SK-N-SH (cell line): ENCODE measurements around the gene CPNE4. TPM values are rescaled to one million over a fixed set of nuclear protein-coding genes. Genes with fewer than 3 reads are reported as not detected.

Experiments
- CTCF ChIA-PET: fragments of 300-600, 350-600 bp; formaldehyde crosslinking; extraction: SDS; loops from one replicate; lab custom pipeline; 2021; lab: Yijun Ruan, JAX
- POLR2A ChIA-PET: fragments of 350-600 bp; sonication (Branson Sonifier 250); formaldehyde crosslinking; extraction: SDS; loops from one replicate; lab custom pipeline; 2020; ENCODE audit warnings: antibody characterized with exemption, inconsistent platforms; lab: Yijun Ruan, JAX
- DNase-seq: peaks from one replicate; pipeline ENCODE4 v3.0.0; 2012
- H2AFZ ChIP-seq: fragments of 200-600 bp; sonication (generic); 2 replicates; pipeline ENCODE4 v1.8.1; 2016; ENCODE audit warnings: antibody characterized with exemption, mild to moderate bottlenecking, low read depth
- H3F3A ChIP-seq: fragments of 200-600 bp; sonication (generic); replicated peaks from 2 replicates; pipeline ENCODE3; 2016; ENCODE audit warnings: antibody characterized with exemption, mild to moderate bottlenecking; ENCODE audit not compliant: insufficient read depth
- H3K27ac ChIP-seq, 2 experiments: fragments of 200-500 bp in 1 of 2; fragments of 200-600 bp in 1 of 2; sonication (Bioruptor generic) in 1 of 2; sonication (generic), shearing (Covaris generic) in 1 of 2; 2 replicates each; pipeline versions ENCODE4 v1.5.1 to v1.6.1; 2014 to 2016; ENCODE audit warnings: low read depth in 2 of 2, inconsistent platforms in 1 of 2, low read length in 1 of 2, mild to moderate bottlenecking in 1 of 2, mixed read lengths in 1 of 2
- H3K27me3 ChIP-seq: fragments of 200-600 bp; sonication (generic), shearing (Covaris generic); 2 replicates; pipeline ENCODE4 v1.6.1; 2016; ENCODE audit warnings: mixed run types; ENCODE audit not compliant: insufficient read depth
- H3K36me3 ChIP-seq, 2 experiments: fragments of 200-500 bp in 1 of 2; fragments of 200-600 bp in 1 of 2; sonication (Bioruptor generic) in 1 of 2; sonication (generic) in 1 of 2; replicated peaks in 1 of 2; 2 replicates each; pipeline versions ENCODE3 to v1.5.1; 2014 to 2016; ENCODE audit warnings: low read length in 1 of 2, mild to moderate bottlenecking in 1 of 2; ENCODE audit not compliant: insufficient read depth in 2 of 2, control insufficient read depth in 1 of 2
- H3K4me1 ChIP-seq, 2 experiments: fragments of 200-500 bp in 1 of 2; fragments of 200-600 bp in 1 of 2; sonication (Bioruptor generic) in 1 of 2; sonication (generic), shearing (Covaris generic) in 1 of 2; 2 replicates each; pipeline versions ENCODE4 v1.5.1 to v1.6.1; 2014 to 2016; ENCODE audit warnings: low read depth in 1 of 2, low read length in 1 of 2, mixed run types in 1 of 2; ENCODE audit not compliant: insufficient read depth in 2 of 2, control insufficient read depth in 1 of 2
- H3K4me2 ChIP-seq: fragments of 200-600 bp; sonication (generic), shearing (Covaris generic); 2 replicates; pipeline ENCODE4 v1.6.1; 2017; ENCODE audit warnings: mixed run types
- H3K4me3 ChIP-seq, 2 experiments: fragments of 200-500 bp in 1 of 2; fragments of 200-600 bp in 1 of 2; sonication (Bioruptor generic) in 1 of 2; sonication (generic), shearing (Covaris generic) in 1 of 2; 2 replicates each; pipeline versions ENCODE4 v1.5.1 to v1.8.1; 2014 to 2016; ENCODE audit warnings: low read depth in 2 of 2, inconsistent platforms in 1 of 2, low read length in 1 of 2, mild to moderate bottlenecking in 1 of 2, mixed read lengths in 1 of 2, moderate library complexity in 1 of 2
- H3K79me2 ChIP-seq: fragments of 200-600 bp; sonication (generic); 2 replicates; pipeline ENCODE4 v1.8.1; 2017; ENCODE audit warnings: mild to moderate bottlenecking; ENCODE audit not compliant: insufficient read depth
- H3K9ac ChIP-seq: fragments of 200-600 bp; sonication (generic); 2 replicates; pipeline ENCODE4 v1.6.1; 2017; ENCODE audit warnings: mixed run types
- H3K9me2 ChIP-seq: fragments of 200-600 bp; sonication (generic); 2 replicates; pipeline ENCODE4 v1.6.1; 2017; ENCODE audit warnings: mixed run types
- H3K9me3 ChIP-seq: fragments of 200-600 bp; sonication (generic); 2 replicates; pipeline ENCODE4 v1.6.1; 2017; ENCODE audit warnings: mixed run types, mild to moderate bottlenecking, moderate library complexity
- H4K20me1 ChIP-seq: fragments of 200-600 bp; sonication (generic); 2 replicates; pipeline ENCODE4 v1.6.1; 2017; ENCODE audit warnings: mild to moderate bottlenecking, mixed run types; ENCODE audit not compliant: insufficient read depth
- CHD2 ChIP-seq: fragments of 150-350 bp; IDR thresholded peaks from 2 replicates; pipeline ENCODE4 v1.6.1; 2018; ENCODE audit warnings: low read length; ENCODE audit not compliant: partially characterized antibody
- CTCF ChIP-seq: fragments of 200-600 bp; sonication (generic); IDR thresholded peaks from 2 replicates; pipeline ENCODE4 v1.6.1; 2017; ENCODE audit warnings: antibody characterized with exemption, mild to moderate bottlenecking, moderate library complexity
- ELF1 ChIP-seq: IDR thresholded peaks from 2 replicates; pipeline ENCODE4 v1.4.0; 2012
- EP300 ChIP-seq, 2 experiments: IDR thresholded peaks; 2 replicates each; pipeline versions ENCODE4 v1.4.0 to v1.6.1; 2012; ENCODE audit warnings: borderline replicate concordance in 1 of 2, low read depth in 1 of 2, low read length in 1 of 2
- EZH2phosphoT487 ChIP-seq: fragments of 200-600 bp; sonication (generic); IDR thresholded peaks from 2 replicates; pipeline ENCODE4 v1.6.1; 2017; ENCODE audit warnings: low read depth, mixed run types, mild to moderate bottlenecking, antibody characterized with exemption, moderate library complexity, borderline replicate concordance
- FOSL2 ChIP-seq: IDR thresholded peaks from 2 replicates; pipeline ENCODE4 v1.4.0; 2012; ENCODE audit warnings: low read depth, mild to moderate bottlenecking, moderate library complexity, borderline replicate concordance
- FOXM1 ChIP-seq: IDR thresholded peaks from 2 replicates; pipeline ENCODE4 v1.4.0; 2012; ENCODE audit warnings: low read depth, mild to moderate bottlenecking
- GABPA ChIP-seq: IDR thresholded peaks from 2 replicates; pipeline ENCODE4 v1.4.0; 2012; ENCODE audit warnings: low read depth, mild to moderate bottlenecking
- IRF3 ChIP-seq: fragments of 150-350 bp; IDR thresholded peaks from 2 replicates; pipeline ENCODE4 v1.6.1; 2016; ENCODE audit warnings: mild to moderate bottlenecking, low read depth, low read length
- NRF1 ChIP-seq: IDR thresholded peaks from 2 replicates; pipeline ENCODE4 v1.6.1; 2012; ENCODE audit warnings: low read depth, mild to moderate bottlenecking, low read length
- PBX3 ChIP-seq: IDR thresholded peaks from 2 replicates; pipeline ENCODE4; 2012
- RCOR1 ChIP-seq: fragments of 150-350 bp; IDR thresholded peaks from 2 replicates; pipeline ENCODE4 v1.6.1; 2017; ENCODE audit warnings: antibody characterized with exemption, low read length
- REST ChIP-seq: IDR thresholded peaks from 2 replicates; pipeline ENCODE4 v1.6.1; 2012; ENCODE audit warnings: mild to moderate bottlenecking, low read depth, low read length, moderate library complexity
- RXRA ChIP-seq: IDR thresholded peaks from 2 replicates; pipeline ENCODE4 v1.4.0; 2012; ENCODE audit warnings: low read depth, mild to moderate bottlenecking, borderline replicate concordance
- SMC3 ChIP-seq: IDR thresholded peaks from 2 replicates; pipeline ENCODE4 v1.6.1; 2012; ENCODE audit warnings: low read depth, low read length, improper control_type of control experiment
- TAF1 ChIP-seq: IDR thresholded peaks from 2 replicates; pipeline ENCODE4 v1.6.1; 2012; ENCODE audit warnings: low read depth, mild to moderate bottlenecking, low read length, moderate library complexity, borderline replicate concordance
- USF1 ChIP-seq: IDR thresholded peaks from 2 replicates; pipeline ENCODE4 v1.4.0; 2012; ENCODE audit warnings: low read depth, borderline replicate concordance
- YY1 ChIP-seq: IDR thresholded peaks from 2 replicates; pipeline ENCODE4 v1.4.0; 2012; ENCODE audit warnings: low read depth, mild to moderate bottlenecking
- WGBS: methylation state at CpG from one replicate; pipeline ENCODE4 v1.1.6; 2017; ENCODE audit warnings: low lambda C conversion rate; 5-methylcytosine and 5-hydroxymethylcytosine counted together
- polyA plus RNA-seq, 3 experiments: library from polyadenylated mRNA; depleted of rRNA; stranded (reverse); fragments of >200 nt; gene quantifications; 2 replicates each; pipeline ENCODE4 v1.2.3, GENCODE V29; 2012

Gene CPNE4
- polyA plus RNA-seq, 1 of the 3 experiments (the other 2 are of a cell fraction): not detected

GRCh38 chr3:131981323-131981722 lies 53.5 kb downstream of the CPNE4 start:
- POLR2A ChIA-PET: no interaction called here
- no peak for DNase-seq
- H3F3A ChIP-seq: no peaks in the 10 kb centered on the region
- no peaks in the 10 kb centered on the region for H3K4me1 ChIP-seq
- no peak overlapping the region for H3K4me3 ChIP-seq
- H3K9me3 ChIP-seq: no peaks in the 10 kb centered on the region
- TF ChIP-seq GABPA (no peak), FOXM1 (no peak), RXRA (no peak), EZH2phosphoT487 (no peak), TAF1 (no peak), FOSL2 (no peak), CHD2 (no peak), RCOR1 (no peak), YY1 (no peak), SMC3 (no peak), IRF3 (no peak), PBX3 (no peak), NRF1 (no peak), ELF1 (no peak), CTCF (no peak), EP300 (IDR thresholded peaks at IDR 0.05; ENCODE audit: borderline replicate concordance in 1 of 2, low read depth in 1 of 2, low read length in 1 of 2) (no peak), REST (no peak), USF1 (no peak)
- no peak overlapping the region for H2AFZ ChIP-seq
- no peak overlapping the region for H3K4me2 ChIP-seq
- no peak overlapping the region for H3K27ac ChIP-seq
- no peaks in the 10 kb centered on the region for H4K20me1 ChIP-seq
- H3K27me3 ChIP-seq: no peaks in the 10 kb centered on the region
- 54% methylated on average over 7 of the region's 7 CpGs for WGBS
- H3K36me3 ChIP-seq: no peaks in the 10 kb centered on the region
- H3K9me2 ChIP-seq: no peaks in the 10 kb centered on the region
- H3K79me2 ChIP-seq: no peaks in the 10 kb centered on the region
- no peak overlapping the region for H3K9ac ChIP-seq
- CTCF ChIA-PET: interaction anchor here (1.1 kb wide), 1 partner anchor 57 kb away, joined by 4 read pairs; no protein-coding TSS in a partner anchor
